Ovary (tissue), 3 donors: Measurements from ENCODE around the gene FAN1.

ENCODE experiments used
- CTCF ChIP-seq, 3 donors: fragments of 450-650 bp in 2 of 3; fragments of 200-600 bp in 1 of 3; IDR thresholded peaks; one replicate each; pipeline versions ENCODE4 v1.5.1 to v1.8.0; 2016 to 2022; ENCODE audit warnings: antibody characterized with exemption in 3 of 3, mild to moderate bottlenecking in 1 of 3
- EP300 ChIP-seq: sonication (generic); formaldehyde crosslinking; IDR thresholded peaks from one replicate; pipeline ENCODE4 v1.6.1; 2017; ENCODE audit warnings: antibody characterized with exemption
- POLR2A ChIP-seq: fragments of 450-650 bp; IDR thresholded peaks from one replicate; pipeline ENCODE4 v1.6.1; 2017; ENCODE audit warnings: antibody characterized with exemption, mild to moderate bottlenecking, moderate library complexity
- donor health status: DM: no; HTN: no; CAD: no.

- TF ChIP-seq CTCF (IDR thresholded peaks at IDR 0.05) (no peak), POLR2A (no peak), EP300 (no peak)
Observed at GRCh38 chr15:30917013-30917412, 13.3 kb downstream of the FAN1 start.
